A549 treated with ZK216348 at 1 μM for 4 hours (cell line): Measurements from ENCODE around the gene VSIG4. TPM values are rescaled to one million over a fixed set of nuclear protein-coding genes. Genes with fewer than 3 reads are reported as not detected.

Experiments used
- total RNA-seq: library from RNA; stranded (reverse); fragments of 200-300 nt; extraction: Qiagen RNA extraction; gene quantifications from 5 replicates; pipeline ENCODE4 v1.2.3, GENCODE V29; 2022; ENCODE audit warnings: low read depth

VSIG4 gene
- not detected in 5 replicates for total RNA-seq

GRCh38 chrX:66039944-66040343 lies at the start of gene VSIG4:
VSIG4 (minus strand) TSS chrX:66040080; CDS start chrX:66039998, 82 bp downstream.

Other genes with a start within 250 kb of the VSIG4 start
- gene HEPH, start 124.2 kb upstream of the VSIG4 start, total RNA-seq, result 0.03 TPM in 1 of 5 replicates, not detected in the others